Middle frontal gyrus (tissue), 1 donor: ENCODE data around the gene TBC1D7.

Experiments used
- DNase-seq: peaks from one replicate; pipeline ENCODE4 v3.0.0-alpha.2; 2015; ENCODE audit warnings: low spot score; ENCODE audit errors: extremely low spot score

The TBC1D7 gene

DNA sequence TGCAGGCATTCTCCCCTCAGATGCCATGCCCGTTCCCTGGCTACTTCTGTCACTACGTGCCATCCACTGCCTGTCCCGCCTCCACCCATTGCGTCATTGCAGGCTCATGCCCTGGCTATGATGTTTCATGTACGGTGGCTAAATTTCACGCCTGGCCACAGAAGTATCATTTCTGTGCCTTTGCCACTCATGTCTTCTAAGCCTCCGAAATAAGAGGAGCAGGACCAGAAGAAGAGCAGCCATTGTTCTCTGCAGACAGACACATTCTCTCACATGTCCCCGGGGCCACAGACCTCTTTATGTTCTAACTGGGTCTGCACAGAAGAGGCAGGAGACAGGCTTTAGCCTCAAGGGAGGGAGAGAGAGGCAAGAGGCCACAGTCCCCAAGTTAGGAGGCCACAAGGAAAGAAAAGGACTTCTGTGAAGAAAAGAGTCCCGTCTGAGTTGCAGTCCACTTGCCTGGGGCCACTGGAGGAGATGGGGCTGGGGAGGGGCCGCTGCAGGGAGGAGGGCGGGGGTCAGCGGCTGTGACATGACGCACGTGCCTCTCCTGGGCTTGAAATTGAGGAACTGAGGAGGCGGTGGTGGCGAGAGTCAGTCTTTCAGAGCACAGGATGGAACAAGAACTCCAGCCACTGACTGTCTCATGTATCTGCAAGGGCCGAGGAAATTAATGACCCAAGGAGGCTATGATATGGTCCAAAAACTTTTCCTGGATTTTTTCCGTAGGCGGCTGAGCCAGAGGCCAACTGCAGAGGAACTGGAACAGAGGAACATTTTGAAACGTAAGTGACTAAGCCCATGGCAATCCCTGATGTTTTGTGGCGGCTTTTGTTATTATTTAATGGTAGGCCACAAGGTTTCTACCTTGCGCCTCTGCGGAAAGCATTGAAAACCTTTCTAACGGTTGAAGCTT lies 55.9 kb downstream of the TBC1D7 start:
- no peak for DNase-seq

DNA sequence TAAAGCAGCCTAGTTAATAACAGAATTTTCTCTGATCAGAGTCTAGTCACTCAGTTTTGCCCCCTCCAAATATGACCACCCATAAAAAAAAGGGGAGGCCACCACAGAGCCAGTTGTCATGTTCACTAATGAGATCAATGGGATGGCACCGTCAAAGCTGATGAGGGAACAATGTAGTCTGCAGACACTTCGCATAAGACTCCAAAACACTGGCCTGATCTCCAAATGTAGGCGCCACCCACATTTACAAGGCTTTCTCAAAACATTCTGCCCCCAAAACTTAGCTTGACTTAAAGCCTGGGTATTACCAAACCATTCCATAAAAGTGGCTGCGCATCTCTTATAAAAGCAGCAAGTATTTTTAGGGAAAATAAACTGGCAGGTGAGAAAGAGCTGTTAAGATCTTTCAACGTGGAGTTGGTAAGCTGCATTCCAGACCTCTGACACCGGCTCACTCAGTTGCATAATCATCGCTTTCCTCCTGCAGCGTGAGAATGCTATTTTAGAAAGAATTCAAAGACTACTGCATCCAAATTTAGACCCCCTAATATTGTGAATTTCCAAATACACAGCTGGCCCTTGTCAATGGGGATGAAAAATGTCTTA lies 59.3 kb downstream of the TBC1D7 start:
- no peak for DNase-seq

DNA sequence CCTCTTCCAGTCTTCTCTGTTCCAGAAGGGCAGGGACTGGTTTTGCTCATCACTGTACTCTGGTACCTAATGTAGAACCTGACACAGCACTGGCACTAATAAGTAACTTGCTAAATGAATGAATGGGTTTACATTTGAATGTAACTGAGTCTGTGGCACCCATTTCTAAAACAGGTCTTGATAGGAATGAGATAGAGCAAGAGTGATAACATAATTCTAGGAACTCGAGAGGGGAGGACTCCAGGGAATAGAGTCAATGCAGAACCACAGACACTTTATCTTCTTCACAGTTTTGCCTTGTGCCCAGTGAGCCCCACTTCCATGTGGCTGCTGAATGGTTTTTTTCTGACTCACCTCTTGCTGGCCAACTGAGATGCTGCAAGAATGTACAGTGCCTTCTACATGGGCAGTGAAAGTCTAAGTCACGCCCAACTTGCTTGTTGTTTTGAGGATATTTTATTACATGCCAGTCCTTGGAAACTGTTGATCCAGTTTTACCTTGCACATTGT lies 61.1 kb downstream of the TBC1D7 start:
- no peak for DNase-seq

DNA sequence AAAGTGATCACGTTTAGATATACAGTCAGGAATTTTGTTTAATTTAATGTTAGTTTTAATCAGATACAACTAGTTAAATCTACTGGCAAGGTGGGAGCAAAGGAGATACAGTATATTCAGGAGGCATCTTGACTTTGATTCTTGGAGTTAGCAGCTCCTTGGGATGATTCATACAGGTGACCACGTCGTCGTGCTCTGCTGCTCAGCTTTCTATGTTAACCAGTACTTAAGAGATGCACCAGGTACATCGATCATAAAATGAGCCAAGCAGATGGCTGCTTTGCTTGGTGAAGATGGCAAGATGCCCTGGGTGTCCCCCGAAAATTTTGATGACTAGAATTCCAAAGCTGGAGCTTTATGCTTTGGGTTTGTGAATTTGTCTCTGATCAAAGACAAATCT lies 64.7 kb downstream of the TBC1D7 start:
- DNase-seq = no peak

DNA sequence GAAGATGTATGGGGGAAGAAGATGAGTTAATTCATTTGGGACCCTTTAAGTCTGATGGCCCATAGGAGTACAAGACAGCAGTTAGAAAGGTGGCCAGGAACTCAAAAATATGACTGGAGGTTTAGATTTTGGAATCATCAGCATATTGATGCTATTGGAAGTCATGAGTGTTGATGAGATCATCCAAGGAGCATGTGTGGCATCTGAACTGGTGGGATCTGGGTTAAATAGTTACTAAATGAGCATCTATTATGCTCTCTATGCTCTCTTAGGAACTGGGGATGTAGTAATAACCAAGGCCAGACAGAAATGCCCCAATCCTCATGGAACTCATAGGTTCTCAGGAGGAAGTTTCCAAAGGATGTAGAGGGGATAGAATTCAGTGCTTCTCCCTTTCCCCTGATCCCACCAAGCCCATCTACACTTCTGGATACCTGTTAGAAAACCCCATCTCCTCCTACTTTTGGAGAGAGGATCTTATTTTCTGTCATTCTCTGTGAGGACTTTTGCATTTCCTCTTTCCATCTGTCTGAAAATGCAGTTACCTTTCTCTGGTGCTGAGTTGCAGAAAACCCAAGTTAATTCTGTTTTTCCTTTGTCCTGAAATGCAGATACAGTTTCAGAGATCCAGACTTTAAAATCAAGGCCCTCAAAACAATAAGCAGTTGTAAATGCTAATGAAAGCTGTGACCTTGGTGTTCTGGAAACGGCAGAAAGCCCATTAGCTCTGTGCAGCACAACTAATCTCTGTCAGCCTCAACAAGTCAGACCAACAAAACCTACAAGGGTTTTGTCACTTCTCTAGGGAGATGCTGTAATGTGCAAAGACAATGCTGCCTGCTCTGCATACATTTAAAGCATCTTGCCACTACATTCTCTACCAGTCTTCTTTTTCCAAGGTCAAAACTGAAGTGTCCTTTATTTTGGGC lies 65.8 kb downstream of the TBC1D7 start:
- DNase-seq = no peak

DNA sequence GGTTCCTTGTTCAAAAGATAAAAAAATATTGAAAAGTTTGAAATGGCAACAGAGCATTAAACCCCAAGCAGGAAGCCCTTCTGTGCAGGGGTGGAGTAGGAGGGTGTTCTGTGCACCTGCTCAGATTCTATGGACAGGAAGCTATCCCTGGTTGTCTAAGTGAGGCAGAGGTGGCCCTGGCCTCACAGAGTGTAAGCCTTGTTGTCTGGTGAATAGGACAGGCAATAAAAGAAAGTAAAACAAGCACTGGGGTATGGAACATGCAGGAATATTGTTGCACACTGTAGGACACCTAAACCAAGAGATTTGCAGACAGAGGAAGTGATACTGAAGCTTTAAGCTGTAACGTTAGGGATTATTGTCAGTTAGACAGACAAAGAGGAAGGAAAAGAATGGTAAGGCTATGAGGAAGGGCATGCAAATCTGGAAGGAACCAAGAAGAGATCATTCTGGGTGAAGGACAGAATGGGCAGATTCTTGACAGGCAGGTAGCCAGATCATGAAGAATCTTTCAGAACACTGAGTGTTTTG lies 66.8 kb downstream of the TBC1D7 start:
- no peak for DNase-seq

DNA sequence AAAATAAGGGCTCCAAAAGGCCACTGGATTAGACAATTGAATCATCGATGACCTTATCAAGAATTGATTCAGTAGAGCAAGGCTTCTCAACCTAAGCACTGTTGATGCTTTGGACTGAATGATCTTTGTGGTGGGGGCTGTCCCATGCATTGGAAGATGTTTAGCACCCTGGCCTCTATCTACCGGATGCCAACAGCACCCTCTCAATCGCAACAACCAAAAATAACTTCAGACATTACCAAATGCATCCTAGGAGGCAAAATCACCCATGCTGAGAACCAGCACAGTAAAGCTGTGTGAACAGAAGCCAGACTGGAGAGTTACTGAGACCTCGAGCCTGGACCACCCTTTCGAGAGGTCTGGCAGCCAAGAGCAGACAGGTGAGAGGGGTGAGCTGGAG lies 67.5 kb downstream of the TBC1D7 start:
- DNase-seq = no peak

DNA sequence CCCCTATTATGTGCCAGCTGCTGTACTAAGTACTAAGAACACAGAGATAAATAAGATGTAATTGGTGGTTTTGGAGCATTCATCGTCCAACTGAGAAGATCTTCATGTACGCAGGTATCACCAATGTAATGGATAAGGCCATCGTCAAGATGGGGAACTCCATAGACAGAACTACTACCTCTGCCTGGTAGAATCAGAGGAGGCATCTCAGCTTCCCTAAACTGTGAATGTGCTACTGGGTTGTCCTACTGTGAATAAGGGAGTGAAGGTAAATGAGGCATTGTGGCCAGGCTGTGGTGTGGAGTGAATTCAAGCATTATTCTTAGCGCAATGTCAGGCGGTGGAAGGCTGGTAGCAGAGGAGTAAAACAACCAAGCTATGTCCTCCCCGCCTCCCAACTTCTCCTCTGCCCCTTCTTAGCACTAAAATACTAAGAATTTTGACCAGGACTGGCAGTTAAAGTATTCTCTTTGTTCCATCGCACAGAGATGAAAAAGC lies 68.2 kb downstream of the TBC1D7 start:
- DNase-seq = no peak

DNA sequence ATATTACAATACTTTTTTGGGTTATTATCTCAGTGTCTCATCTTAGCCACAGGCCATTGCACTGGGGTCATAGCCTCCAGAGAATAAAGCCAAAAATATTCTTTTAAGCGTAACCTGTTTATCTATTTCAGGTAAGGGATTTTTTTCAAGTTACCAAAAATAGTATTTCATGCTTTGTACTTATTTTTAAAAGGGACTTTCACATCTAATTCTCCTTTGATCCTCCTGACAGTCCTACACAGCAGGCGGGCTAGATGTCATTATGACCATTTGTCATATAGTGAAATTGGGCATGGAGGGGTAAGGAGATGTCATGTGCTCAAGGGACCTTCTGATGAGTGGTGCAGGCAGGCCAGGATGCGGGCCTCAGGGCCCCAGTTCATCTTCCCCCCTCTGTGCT lies 68.9 kb downstream of the TBC1D7 start:
- no peak for DNase-seq

DNA sequence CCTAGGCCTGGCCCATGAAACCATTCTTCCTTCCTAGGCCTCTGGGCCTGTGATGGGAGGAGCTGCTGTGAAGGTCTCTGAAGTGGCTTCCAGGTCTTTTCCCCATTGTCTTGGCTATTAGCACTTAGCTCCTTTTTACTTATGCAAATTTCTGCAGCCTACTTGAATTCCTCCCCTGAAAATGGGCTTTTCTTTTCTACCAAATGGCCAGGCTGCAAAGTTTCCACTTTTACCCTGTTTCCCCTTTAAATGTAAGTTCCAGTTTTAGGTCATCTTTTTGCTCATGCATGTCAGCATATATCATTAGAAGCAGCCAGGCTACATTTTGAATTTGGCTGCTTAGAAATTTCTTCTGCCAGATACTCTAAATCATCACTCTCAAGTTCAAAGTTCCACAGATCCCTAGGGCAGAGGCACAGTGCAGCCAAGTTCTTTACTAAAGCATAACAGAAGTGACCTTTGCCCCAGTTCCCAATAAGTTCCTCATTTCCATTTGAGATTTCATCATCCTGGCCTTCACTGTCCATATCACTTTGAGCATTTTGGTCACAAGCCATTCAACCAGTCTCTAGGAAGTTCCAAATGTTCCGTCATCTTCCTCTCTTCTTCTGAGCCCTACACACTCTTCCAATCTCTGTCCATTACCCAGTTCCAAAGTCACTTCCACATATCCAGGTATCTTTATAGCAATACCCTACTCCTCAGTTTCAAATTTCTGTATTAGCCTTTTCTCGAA lies 71.9 kb downstream of the TBC1D7 start:
- DNase-seq = no peak
